Measurements from ENCODE around the gene CD86. TPM values are rescaled to one million over a fixed set of nuclear protein-coding genes. Genes with fewer than 3 reads are reported as not detected.
A peak's percentile ranks its signal among the peaks of the same experiment; 100 is the strongest.

Gene CD86
- total RNA-seq, 6 experiments from 2014 or later = 0.97 to 6.7 (median 3.4) TPM

DNA sequence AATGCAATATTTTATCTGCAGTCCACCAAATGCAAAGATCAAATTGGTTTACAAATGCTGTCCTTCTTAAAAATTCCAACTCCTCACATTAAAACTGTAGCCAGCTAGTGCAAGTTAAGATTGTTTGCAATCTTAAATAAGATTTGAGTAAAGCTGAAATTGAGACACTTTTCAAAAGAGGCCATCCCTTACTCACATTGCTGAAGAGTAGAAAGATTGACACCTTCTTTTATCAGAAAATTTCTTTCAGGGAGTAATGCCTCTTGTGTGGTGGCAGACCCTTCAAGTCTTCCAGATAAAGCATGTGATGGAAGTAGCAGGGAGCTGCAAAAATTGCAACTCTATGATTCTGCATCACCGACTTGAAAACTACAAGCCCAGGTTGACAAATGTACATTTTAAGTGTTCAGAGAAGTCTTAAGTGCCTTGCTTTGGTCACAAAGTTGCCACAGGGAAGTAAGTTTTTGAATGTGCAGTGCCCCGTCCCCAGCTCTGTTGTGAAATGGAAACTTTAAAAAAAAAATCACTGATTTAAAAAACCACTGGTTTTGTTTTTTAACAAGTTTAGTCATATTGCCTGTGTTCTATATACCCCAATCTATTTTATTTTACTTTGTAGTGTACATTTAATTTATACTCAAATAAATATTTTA, 12.6 kb downstream of the CD86 start:
- H3K27ac ChIP-seq = no peak overlapping the region
- H3K27me3 ChIP-seq = no peaks in the 10 kb centered on the region
- intact Hi-C loops (cut with DNase I) = no loop called here
- peaks cover 0 to 4% (median 0%) of the 10 kb centered on the region in 4 donors for H3K4me1 ChIP-seq
- no peaks in the 10 kb centered on the region for H3K9me3 ChIP-seq
- DNase-seq (no peak), ATAC-seq (peak in 2 of 4 donors; percentile 34 to 35)
- 60% methylated on average over 2 of the region's 2 CpGs for WGBS (ENCODE audit: insufficient coverage, low coverage, low lambda C conversion rate, missing lambda C conversion rate)
- no peaks in the 10 kb centered on the region for H3K36me3 ChIP-seq
- TF ChIP-seq, protein P1, sequence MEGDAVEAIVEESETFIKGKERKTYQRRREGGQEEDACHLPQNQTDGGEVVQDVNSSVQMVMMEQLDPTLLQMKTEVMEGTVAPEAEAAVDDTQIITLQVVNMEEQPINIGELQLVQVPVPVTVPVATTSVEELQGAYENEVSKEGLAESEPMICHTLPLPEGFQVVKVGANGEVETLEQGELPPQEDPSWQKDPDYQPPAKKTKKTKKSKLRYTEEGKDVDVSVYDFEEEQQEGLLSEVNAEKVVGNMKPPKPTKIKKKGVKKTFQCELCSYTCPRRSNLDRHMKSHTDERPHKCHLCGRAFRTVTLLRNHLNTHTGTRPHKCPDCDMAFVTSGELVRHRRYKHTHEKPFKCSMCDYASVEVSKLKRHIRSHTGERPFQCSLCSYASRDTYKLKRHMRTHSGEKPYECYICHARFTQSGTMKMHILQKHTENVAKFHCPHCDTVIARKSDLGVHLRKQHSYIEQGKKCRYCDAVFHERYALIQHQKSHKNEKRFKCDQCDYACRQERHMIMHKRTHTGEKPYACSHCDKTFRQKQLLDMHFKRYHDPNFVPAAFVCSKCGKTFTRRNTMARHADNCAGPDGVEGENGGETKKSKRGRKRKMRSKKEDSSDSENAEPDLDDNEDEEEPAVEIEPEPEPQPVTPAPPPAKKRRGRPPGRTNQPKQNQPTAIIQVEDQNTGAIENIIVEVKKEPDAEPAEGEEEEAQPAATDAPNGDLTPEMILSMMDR (IDR thresholded peaks at IDR 0.05) = no peak
- TF ChIP-seq POLR2A (IDR thresholded peaks at IDR 0.05) = no peak
- H3K4me3 ChIP-seq = no peak overlapping the region

DNA sequence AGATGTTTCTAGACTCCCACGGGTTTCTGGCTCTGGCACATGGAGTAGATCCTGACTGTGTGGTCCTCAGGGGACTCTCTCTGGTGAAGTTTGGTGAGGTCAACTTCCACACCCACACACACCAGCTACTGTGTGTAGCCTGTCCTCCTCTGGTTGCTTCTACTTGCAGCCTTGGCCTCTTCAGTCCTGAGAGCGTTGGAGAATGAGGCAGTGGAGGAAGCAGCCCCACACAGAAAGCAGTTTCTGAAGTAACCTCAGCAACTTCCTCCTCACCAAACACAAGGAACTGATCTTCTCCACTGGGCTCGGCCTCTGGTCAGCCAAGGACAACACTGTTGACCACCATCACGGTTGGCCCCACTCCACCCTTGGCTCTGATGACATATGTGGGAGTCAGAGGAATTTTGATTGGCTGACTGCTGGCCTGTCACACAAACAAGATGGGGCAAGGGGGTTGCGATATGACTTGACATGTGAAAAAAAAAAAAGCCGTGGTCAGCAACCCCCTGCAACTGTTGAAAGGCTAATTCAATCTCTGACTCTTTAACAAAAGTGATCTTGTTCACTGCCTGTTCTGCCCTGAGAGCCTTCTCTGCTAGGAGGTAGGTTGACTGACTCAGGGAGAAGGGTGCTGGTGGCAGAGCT, 19.6 kb downstream of the CD86 start:
- H3K4me3 ChIP-seq = no peak overlapping the region
- peaks cover 0 to 14% (median 4%) of the 10 kb centered on the region in 4 donors for H3K4me1 ChIP-seq
- TF ChIP-seq, protein P1 (IDR thresholded peaks at IDR 0.05) = no peak
- TF ChIP-seq POLR2A (IDR thresholded peaks at IDR 0.05) = no peak
- 52% methylated on average over 5 of the region's 6 CpGs for WGBS (ENCODE audit: insufficient coverage, low coverage, low lambda C conversion rate, missing lambda C conversion rate)
- intact Hi-C loops (cut with DNase I) = no loop called here
- no peak overlapping the region for H3K27ac ChIP-seq
- H3K27me3 ChIP-seq = no peaks in the 10 kb centered on the region
- no peaks in the 10 kb centered on the region for H3K36me3 ChIP-seq
- ATAC-seq (peak; percentile 52 to 70 (median 59)), DNase-seq (peak in 2 of 3 donors; percentile 38 to 60)
- H3K9me3 ChIP-seq = no peaks in the 10 kb centered on the region

DNA sequence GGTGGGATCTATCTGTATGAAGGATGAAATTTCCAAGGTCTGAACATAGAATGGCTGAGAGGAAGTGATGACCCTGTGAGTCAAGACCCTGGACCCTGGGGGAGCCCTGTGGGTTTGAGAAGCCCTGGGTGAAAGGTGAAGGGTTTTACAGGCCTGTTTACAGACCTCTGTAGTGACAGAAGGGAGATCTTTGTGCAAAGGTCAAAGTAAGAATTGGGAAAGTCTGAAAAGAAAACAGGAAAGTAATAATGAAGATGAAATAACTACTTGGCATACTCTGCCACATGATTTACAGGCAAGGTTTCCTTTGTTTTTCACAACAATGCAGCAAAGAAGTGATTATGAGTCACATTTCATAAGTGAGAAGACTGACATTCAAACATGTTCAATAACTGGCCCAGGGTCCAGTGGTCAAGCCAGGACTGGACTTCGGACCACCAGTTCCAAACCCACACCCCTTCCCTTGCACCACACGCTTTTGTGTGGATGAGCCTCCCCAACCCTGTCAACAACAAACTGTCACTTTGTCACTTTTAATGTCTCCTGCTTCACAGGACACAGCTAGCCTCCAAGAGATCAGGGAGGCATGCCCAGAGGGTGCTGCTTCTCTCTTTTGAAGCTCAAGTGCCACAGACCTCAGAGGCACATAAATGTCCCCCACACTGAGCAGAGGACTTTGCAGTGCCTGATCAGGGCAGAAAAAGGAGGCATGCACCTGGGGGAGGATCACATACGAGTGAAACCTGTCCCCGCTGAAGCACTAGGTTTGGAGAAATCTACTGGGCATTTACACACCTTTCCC, 21.5 kb downstream of the CD86 start:
- H3K27ac ChIP-seq = peak overlapping the region in 1 of 3 donors; percentile 43
- intact Hi-C loops (cut with DNase I) = no loop called here
- WGBS (ENCODE audit: insufficient coverage, low coverage, low lambda C conversion rate, missing lambda C conversion rate) = 58% methylated on average over 3 of the region's 4 CpGs
- no peak for DNase-seq
- H3K36me3 ChIP-seq = no peaks in the 10 kb centered on the region
- no peaks in the 10 kb centered on the region for H3K27me3 ChIP-seq
- peak; percentile 57 to 72 (median 59) for ATAC-seq
- peaks cover 0 to 14% (median 4%) of the 10 kb centered on the region in 4 donors for H3K4me1 ChIP-seq
- H3K9me3 ChIP-seq = no peaks in the 10 kb centered on the region
- no peak overlapping the region for H3K4me3 ChIP-seq
- TF ChIP-seq, protein P1 (IDR thresholded peaks at IDR 0.05) = no peak
- no peak for TF ChIP-seq POLR2A (IDR thresholded peaks at IDR 0.05)

DNA sequence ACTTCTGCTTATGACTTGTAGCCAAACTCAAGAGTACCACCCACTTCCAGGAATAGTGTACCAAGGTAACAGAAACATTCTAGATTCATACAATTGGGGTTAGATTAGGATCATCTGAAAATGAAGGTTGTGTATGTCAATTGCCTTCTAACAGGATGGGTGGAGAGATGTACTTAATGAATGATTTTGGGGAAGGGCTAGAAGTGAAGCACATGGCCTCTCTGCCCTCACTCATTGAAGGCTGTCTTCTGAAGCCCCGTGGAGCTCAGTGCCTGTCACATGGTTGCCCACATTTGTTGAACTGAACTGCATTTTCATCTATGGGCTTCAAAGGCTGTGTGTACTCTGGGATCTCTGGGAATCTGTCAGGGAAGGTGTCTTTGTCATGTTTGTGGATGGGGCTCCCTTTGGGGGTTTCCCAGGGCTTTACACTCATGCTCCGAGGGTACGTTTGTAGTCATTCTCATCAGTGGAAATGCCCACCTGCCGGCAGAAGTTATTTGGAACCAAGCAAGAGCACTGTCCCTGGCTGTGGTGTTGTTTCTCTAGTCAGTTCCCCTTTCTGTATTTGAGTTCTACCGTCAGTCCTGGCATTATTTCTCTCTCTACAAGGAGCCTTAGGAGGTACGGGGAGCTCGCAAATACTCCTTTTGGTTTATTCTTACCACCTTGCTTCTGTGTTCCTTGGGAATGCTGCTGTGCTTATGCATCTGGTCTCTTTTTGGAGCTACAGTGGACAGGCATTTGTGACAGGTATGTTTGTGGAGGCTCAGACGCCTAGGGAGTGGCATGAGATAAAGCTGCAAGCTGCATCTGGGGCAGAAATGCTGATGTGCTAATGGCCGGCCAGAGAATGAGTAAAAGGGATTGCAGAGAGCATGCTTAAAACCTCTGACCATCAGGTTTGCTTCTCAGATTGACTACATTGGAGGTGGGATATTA, 22.4 kb downstream of the CD86 start:
- Histone ChIP-seq H3K9me3 (no peaks in the 10 kb centered on the region), H3K36me3 (no peaks in the 10 kb centered on the region), H3K27me3 (no peaks in the 10 kb centered on the region), H3K27ac (peak overlapping the region in 1 of 3 donors; percentile 43), H3K4me1 (peaks cover 0 to 14% (median 4%) of the 10 kb centered on the region in 4 donors), H3K4me3 (no peak overlapping the region)
- WGBS (ENCODE audit: insufficient coverage, low coverage, low lambda C conversion rate, missing lambda C conversion rate) = 65% methylated on average over 4 of the region's 9 CpGs
- intact Hi-C loops (cut with DNase I) = no loop called here
- DNase-seq = no peak
- TF ChIP-seq, protein P1 (IDR thresholded peaks at IDR 0.05) = no peak
- TF ChIP-seq POLR2A (IDR thresholded peaks at IDR 0.05) = no peak
- ATAC-seq = peak in 2 of 4 donors; percentile 8 to 23

Data from right lobe of liver (tissue), 6 donors.